Endothelial cell of umbilical vein (primary cell): ENCODE measurements around the gene INTS2. TPM values are rescaled to one million over a fixed set of nuclear protein-coding genes. Genes with fewer than 3 reads are reported as not detected.

Source experiments
- BruUV-seq: library from RNA; stranded (reverse); fragments of 400-500 nt; replicated peaks from 2 replicates; lab custom pipeline; 2021; lab: Mats Ljungman, UMichigan
- CTCF ChIA-PET: fragments of 300-600, 350-600 bp; sonication (Branson Sonifier 250); formaldehyde crosslinking; loops from one replicate; lab custom pipeline; 2021; ENCODE audit warnings: antibody characterized with exemption, inconsistent platforms; lab: Charles Lee
- POLR2A ChIA-PET: fragments of 300-600, 350-600 bp; sonication (Branson Sonifier 250); formaldehyde crosslinking; loops from one replicate; lab custom pipeline; 2021; ENCODE audit warnings: antibody characterized with exemption, inconsistent platforms; lab: Charles Lee
- DNase-seq: peaks from one replicate; pipeline ENCODE4 v3.0.0-alpha.2; 2011; ENCODE audit warnings: low read depth, low spot score
- FAIRE-seq: peaks from 2 replicates; lab custom pipeline; 2011; peaks lifted over from hg19 to GRCh38; lab: Jason Lieb, UNC
- H2AFZ ChIP-seq: 2 replicates; pipeline ENCODE4 v1.6.0; 2012; ENCODE audit warnings: low read depth, low read length, control low read depth, inconsistent platforms
- H3K27ac ChIP-seq: 2 replicates; pipeline ENCODE4 v1.5.1; 2011; ENCODE audit warnings: low read depth, mild to moderate bottlenecking, control low read depth, low read length, moderate library complexity; ENCODE audit not compliant: insufficient read depth
- H3K27me3 ChIP-seq, 2 experiments: 2 replicates each; pipeline versions ENCODE4 v1.6.0 to v1.6.1; 2011; ENCODE audit warnings: low read length in 2 of 2, mixed read lengths in 1 of 2; ENCODE audit not compliant: control insufficient read depth in 2 of 2, insufficient read depth in 2 of 2
- H3K36me3 ChIP-seq, 2 experiments: 2 replicates in 1 of 2; 3 replicates in 1 of 2; pipeline ENCODE4 v1.5.1; 2011; ENCODE audit warnings: low read length in 2 of 2, mild to moderate bottlenecking in 1 of 2, moderate library complexity in 1 of 2; ENCODE audit not compliant: control insufficient read depth in 2 of 2, insufficient read depth in 2 of 2; ENCODE audit errors: extremely low read depth in 1 of 2
- H3K4me1 ChIP-seq: 3 replicates; pipeline ENCODE4 v1.5.1; 2011; ENCODE audit warnings: mild to moderate bottlenecking, low read length; ENCODE audit not compliant: control insufficient read depth, insufficient read depth; ENCODE audit errors: extremely low read depth
- H3K4me2 ChIP-seq: 2 replicates; pipeline ENCODE4 v1.6.1; 2011; ENCODE audit warnings: low read length, control low read depth, mixed read lengths; ENCODE audit not compliant: insufficient read depth
- H3K4me3 ChIP-seq, 3 experiments: fragments of 200-600 bp in 1 of 3; sonication (generic), shearing (Covaris generic) in 1 of 3; replicated peaks in 1 of 3; 2 replicates each; pipeline ENCODE4 v1.5.1; 2011 to 2016; ENCODE audit warnings: control low read depth in 3 of 3, low read length in 3 of 3, mild to moderate bottlenecking in 2 of 3, inconsistent platforms in 1 of 3, low read depth in 1 of 3, moderate library complexity in 1 of 3; ENCODE audit not compliant: insufficient read depth in 1 of 3
- H3K79me2 ChIP-seq: 2 replicates; pipeline ENCODE4 v1.6.0; 2012; ENCODE audit warnings: low read length, inconsistent platforms; ENCODE audit not compliant: control insufficient read depth, insufficient read depth
- H3K9ac ChIP-seq: replicated peaks from 2 replicates; pipeline ENCODE3; 2011; ENCODE audit warnings: low read length, control low read depth; ENCODE audit not compliant: insufficient read depth; ENCODE audit errors: extremely low read depth
- H3K9me1 ChIP-seq: replicated peaks from 3 replicates; pipeline ENCODE4 v1.6.0; 2011; ENCODE audit warnings: mild to moderate bottlenecking, low read length; ENCODE audit not compliant: control insufficient read depth, insufficient read depth; ENCODE audit errors: extremely low read depth
- H3K9me3 ChIP-seq: replicated peaks from 2 replicates; pipeline ENCODE4 v1.5.1; 2012; ENCODE audit warnings: low read length, inconsistent platforms; ENCODE audit not compliant: control insufficient read depth, insufficient read depth
- H4K20me1 ChIP-seq: replicated peaks from 2 replicates; pipeline ENCODE3; 2011; ENCODE audit warnings: mild to moderate bottlenecking, low read length; ENCODE audit not compliant: control insufficient read depth, insufficient read depth; ENCODE audit errors: extremely low read depth
- CTCF ChIP-seq, 2 donors: IDR thresholded peaks; 1 replicate in 1 of 2; 2 replicates in 1 of 2; pipeline ENCODE4 v1.5.1; 2011; ENCODE audit warnings: low read length in 2 of 2, mild to moderate bottlenecking in 2 of 2, moderate library complexity in 2 of 2, control low read depth in 1 of 2, inconsistent platforms in 1 of 2, low read depth in 1 of 2; ENCODE audit not compliant: insufficient read depth in 1 of 2; ENCODE audit errors: extremely low read depth in 1 of 2
- EZH2 ChIP-seq: IDR thresholded peaks from 2 replicates; pipeline ENCODE4 v1.6.1; 2012; ENCODE audit warnings: borderline replicate concordance, low read depth, mild to moderate bottlenecking, moderate library complexity, low read length, inconsistent platforms; ENCODE audit not compliant: severe bottlenecking
- FOS ChIP-seq: IDR thresholded peaks from 2 replicates; pipeline ENCODE4 v1.6.1; 2011; ENCODE audit warnings: mild to moderate bottlenecking, low read length, moderate library complexity, borderline replicate concordance; ENCODE audit not compliant: insufficient read depth
- GATA2 ChIP-seq: IDR thresholded peaks from 2 replicates; pipeline ENCODE4 v1.7.0; 2011; ENCODE audit warnings: low read depth, mild to moderate bottlenecking, moderate library complexity, mixed read lengths, low read length; ENCODE audit not compliant: insufficient read length, insufficient read depth
- JUN ChIP-seq: IDR thresholded peaks from 2 replicates; pipeline ENCODE4 v1.6.1; 2011; ENCODE audit warnings: borderline replicate concordance, low read depth; ENCODE audit not compliant: insufficient read length, insufficient read depth
- MAX ChIP-seq: IDR thresholded peaks from 2 replicates; pipeline ENCODE4 v1.6.1; 2011; ENCODE audit not compliant: insufficient read depth, insufficient read length
- MYC ChIP-seq: IDR thresholded peaks from one replicate; pipeline ENCODE4 v1.6.1; 2011; ENCODE audit warnings: mild to moderate bottlenecking, low read depth, low read length
- POLR2A ChIP-seq: IDR thresholded peaks from 2 replicates; pipeline ENCODE4 v1.6.1; 2012; ENCODE audit warnings: low read depth, mild to moderate bottlenecking, control low read depth, low read length
- POLR2AphosphoS5 ChIP-seq: IDR thresholded peaks from 2 replicates; pipeline ENCODE4 v1.6.1; 2012; ENCODE audit warnings: low read depth, mild to moderate bottlenecking, control low read depth, low read length, moderate library complexity; ENCODE audit not compliant: insufficient read depth
- dilution Hi-C: fragments of 300-500 bp; cut with MboI; formaldehyde crosslinking; loops from one replicate; pipeline ENCODE4 v1.15.0; 2019; ENCODE audit warnings: low sequenced_read_pairs; ENCODE audit not compliant: extremely low pct_ligation_motif_present
- intact Hi-C: fragments of 100-400 bp; cut with micrococcal nuclease; formaldehyde crosslinking; loops from one replicate; pipeline ENCODE4 v1.10.0; 2022
- polyA plus RNA-seq, 4 experiments: library from polyadenylated mRNA; depleted of rRNA in 3 of 4; stranded (reverse) in 3 of 4; unstranded in 1 of 4; fragments of >200 nt; gene quantifications; 2 replicates each; pipeline versions ENCODE4 v1.2.1 to v1.2.3, GENCODE V29; 2011 to 2012; ENCODE audit warnings: missing spikeins in 1 of 4
- total RNA-seq: library from RNA; stranded (reverse); gene quantifications from 2 replicates; pipeline ENCODE4 v1.2.3, GENCODE V29; 2021

Gene INTS2
- total and polyA plus RNA-seq, 2 donors (not counting 3 experiments of a cell fraction or from before 2014, with no cell fraction given), result 6.2 to 13.4 TPM

GRCh38 chr17:61817452-61817851, 110.3 kb downstream of the INTS2 start:
- BruUV-seq, result no TSS peak
- FAIRE-seq (no peak), DNase-seq (no peak)
- TF ChIP-seq CTCF (IDR thresholded peaks at IDR 0.05; ENCODE audit: extremely low read depth in 1 of 2, insufficient read depth in 1 of 2, low read depth in 1 of 2, low read length in 2 of 2) (no peak), JUN (no peak), MAX (no peak), FOS (no peak), POLR2AphosphoS5 (no peak), GATA2 (no peak), POLR2A (no peak), MYC (no peak), EZH2 (no peak)
- ChIA-PET POLR2A (no interaction called here), CTCF (no interaction called here)
- Histone ChIP-seq H3K27ac (no peak overlapping the region), H3K27me3 (no peaks in the 10 kb centered on the region), H3K4me2 (no peak overlapping the region), H3K36me3 (peaks cover 0 to 2% of the 10 kb centered on the region in 2 experiments), H3K4me3 (no peak overlapping the region), H3K79me2 (no peaks in the 10 kb centered on the region), H4K20me1 (no peaks in the 10 kb centered on the region), H3K9ac (no peak overlapping the region), H3K4me1 (no peaks in the 10 kb centered on the region), H3K9me1 (no peaks in the 10 kb centered on the region), H3K9me3 (no peaks in the 10 kb centered on the region), H2AFZ (no peak overlapping the region)
- dilution Hi-C loops (no loop called here), intact Hi-C loops (no loop called here)
